Measurements from ENCODE around the gene ZNF428. TPM values are rescaled to one million over a fixed set of nuclear protein-coding genes. Genes with fewer than 3 reads are reported as not detected.
A peak's percentile ranks its signal among the peaks of the same experiment; 100 is the strongest.
"Not testable (repeated sequence)": the region's sequence is repeated elsewhere in the genome, so short reads cannot be mapped to it uniquely, and the experiment has no call there.

Gene ZNF428
- total RNA-seq, 3 donors from 2014 or later (not counting 1 experiment from before 2014, with no cell fraction given), result 36.3 to 50.5 (median 37.6) TPM

DNA sequence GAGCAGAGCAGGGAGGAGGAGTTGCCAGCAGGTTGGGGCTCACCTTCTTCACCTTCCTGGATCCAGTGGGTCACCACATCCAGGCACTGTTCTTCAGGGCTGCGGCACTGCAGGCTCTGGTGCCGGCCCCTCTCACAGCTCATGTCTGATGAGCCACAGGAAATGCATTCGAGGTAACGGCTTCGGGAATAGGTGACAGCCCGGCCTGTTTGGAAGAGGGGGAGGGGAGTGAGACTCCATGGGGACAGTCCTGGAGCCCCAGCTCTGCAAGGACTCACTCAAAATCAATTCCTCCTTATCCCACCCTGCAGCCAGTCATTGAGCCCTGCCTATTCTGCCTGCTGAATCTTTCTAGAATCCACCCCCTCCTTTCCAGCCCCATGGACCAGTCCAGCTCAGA, 37.0 kb upstream of the ZNF428 start:
- ATAC-seq, result no peak
- Mint-ChIP-seq H3K27me3 (ENCODE audit: low read depth in 2 of 2) (no peaks in the 10 kb centered on the region), H3K27ac (no peak overlapping the region), H3K4me3 (no peak overlapping the region), H3K4me1 (no peaks in the 10 kb centered on the region), H3K9me3 (peaks cover 0 to 3% of the 10 kb centered on the region in 2 donors), H3K36me3 (no peaks in the 10 kb centered on the region)
- TF ChIP-seq, protein P1, sequence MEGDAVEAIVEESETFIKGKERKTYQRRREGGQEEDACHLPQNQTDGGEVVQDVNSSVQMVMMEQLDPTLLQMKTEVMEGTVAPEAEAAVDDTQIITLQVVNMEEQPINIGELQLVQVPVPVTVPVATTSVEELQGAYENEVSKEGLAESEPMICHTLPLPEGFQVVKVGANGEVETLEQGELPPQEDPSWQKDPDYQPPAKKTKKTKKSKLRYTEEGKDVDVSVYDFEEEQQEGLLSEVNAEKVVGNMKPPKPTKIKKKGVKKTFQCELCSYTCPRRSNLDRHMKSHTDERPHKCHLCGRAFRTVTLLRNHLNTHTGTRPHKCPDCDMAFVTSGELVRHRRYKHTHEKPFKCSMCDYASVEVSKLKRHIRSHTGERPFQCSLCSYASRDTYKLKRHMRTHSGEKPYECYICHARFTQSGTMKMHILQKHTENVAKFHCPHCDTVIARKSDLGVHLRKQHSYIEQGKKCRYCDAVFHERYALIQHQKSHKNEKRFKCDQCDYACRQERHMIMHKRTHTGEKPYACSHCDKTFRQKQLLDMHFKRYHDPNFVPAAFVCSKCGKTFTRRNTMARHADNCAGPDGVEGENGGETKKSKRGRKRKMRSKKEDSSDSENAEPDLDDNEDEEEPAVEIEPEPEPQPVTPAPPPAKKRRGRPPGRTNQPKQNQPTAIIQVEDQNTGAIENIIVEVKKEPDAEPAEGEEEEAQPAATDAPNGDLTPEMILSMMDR (IDR thresholded peaks at IDR 0.05), result no peak
- Histone ChIP-seq H3K4me1 (ENCODE audit: control insufficient read depth, insufficient read depth, low read length) (no peaks in the 10 kb centered on the region), H3K36me3 (ENCODE audit: control insufficient read depth, insufficient read depth, low read length) (no peaks in the 10 kb centered on the region), H3K9me3 (ENCODE audit: control insufficient read depth, insufficient read depth, low read length) (peaks cover 3% of the 10 kb centered on the region), H3K27me3 (ENCODE audit: control insufficient read depth, insufficient read depth, low read length) (no peaks in the 10 kb centered on the region), H3K4me3 (ENCODE audit: low read length) (no peak overlapping the region), H3K27ac (ENCODE audit: low read length) (no peak overlapping the region)
- 91% methylated on average over 6 of the region's 6 CpGs for WGBS (ENCODE audit: insufficient coverage)
- intact Hi-C loops (cut with micrococcal nuclease), result no loop called here
- no peak for DNase-seq

DNA sequence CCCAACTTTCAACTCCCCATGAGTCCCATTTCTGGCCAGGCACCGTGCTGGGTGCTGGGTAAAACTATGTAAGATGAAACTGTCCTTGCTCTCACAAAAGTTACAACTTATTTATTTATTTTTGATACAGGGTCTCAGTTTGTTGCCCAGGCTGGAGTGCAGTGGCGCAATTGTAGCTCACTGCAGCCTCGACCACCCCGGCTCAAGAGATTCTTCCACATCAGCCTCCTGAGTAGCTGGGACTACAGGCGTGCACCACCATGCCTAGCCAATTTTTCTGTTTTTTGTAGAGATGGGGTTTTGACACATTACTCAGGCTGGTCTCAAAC, 33.1 kb upstream of the ZNF428 start:
- no peaks in the 10 kb centered on the region for H3K4me1 ChIP-seq (ENCODE audit: control insufficient read depth, insufficient read depth, low read length)
- Mint-ChIP-seq H3K9me3 (no peaks in the 10 kb centered on the region), H3K4me1 (no peaks in the 10 kb centered on the region), H3K27ac (no peak overlapping the region), H3K27me3 (ENCODE audit: low read depth in 2 of 2) (no peaks in the 10 kb centered on the region), H3K36me3 (no peaks in the 10 kb centered on the region), H3K4me3 (no peak overlapping the region)
- H3K27ac ChIP-seq (ENCODE audit: low read length), result no peak overlapping the region
- H3K9me3 ChIP-seq (ENCODE audit: control insufficient read depth, insufficient read depth, low read length), result no peaks in the 10 kb centered on the region
- DNase-seq, result no peak
- TF ChIP-seq, protein P1 (IDR thresholded peaks at IDR 0.05), result no peak
- no peak for ATAC-seq
- 97% methylated on average over 4 of the region's 5 CpGs for WGBS (ENCODE audit: insufficient coverage)
- intact Hi-C loops (cut with micrococcal nuclease), result loop anchor here (1.0 kb wide), 2 partner anchors 205 to 219 kb away; no protein-coding TSS in a partner anchor
- H3K4me3 ChIP-seq (ENCODE audit: low read length), result no peak overlapping the region
- no peaks in the 10 kb centered on the region for H3K36me3 ChIP-seq (ENCODE audit: control insufficient read depth, insufficient read depth, low read length)
- H3K27me3 ChIP-seq (ENCODE audit: control insufficient read depth, insufficient read depth, low read length), result no peaks in the 10 kb centered on the region

DNA sequence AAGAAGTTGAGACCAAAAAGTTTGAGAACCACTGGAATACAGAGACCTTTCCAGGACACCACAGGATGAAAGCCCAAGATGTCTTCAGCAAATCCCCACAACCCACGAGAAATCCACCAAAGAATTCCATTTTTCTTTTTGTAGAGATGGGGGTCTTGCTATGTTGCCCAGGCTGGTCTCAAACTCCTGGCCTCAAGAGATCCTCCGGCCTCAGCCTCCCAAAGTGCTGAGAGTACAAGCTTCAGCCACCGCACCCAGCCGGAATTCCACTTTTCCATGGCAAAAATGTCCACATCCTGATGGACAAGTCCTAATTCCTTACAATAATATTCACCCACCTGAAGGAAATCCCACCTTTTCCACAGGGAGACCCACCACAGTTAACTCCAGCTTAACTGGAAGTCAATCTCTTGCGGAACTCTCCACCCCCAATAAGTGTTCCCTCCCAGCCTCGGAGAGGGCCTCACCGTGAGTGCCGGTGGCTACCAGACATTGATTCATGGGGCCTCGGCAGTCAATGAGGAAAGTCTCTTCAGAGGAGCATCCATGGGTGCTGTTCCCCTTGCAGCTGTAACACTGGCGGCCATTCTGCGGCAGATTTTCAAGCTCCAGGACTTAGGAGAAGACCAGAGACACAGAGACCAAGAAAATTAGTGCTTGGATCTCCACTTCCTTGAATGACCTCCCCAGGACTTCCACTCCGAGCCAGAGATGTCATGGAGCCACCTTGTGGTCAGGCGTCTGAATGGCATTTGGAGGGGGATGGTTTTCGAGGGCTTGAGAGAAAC, 32.5 kb upstream of the ZNF428 start:
- no peaks in the 10 kb centered on the region for H3K4me1 ChIP-seq (ENCODE audit: control insufficient read depth, insufficient read depth, low read length)
- Mint-ChIP-seq H3K4me1 (no peaks in the 10 kb centered on the region), H3K27ac (no peak overlapping the region), H3K4me3 (no peak overlapping the region), H3K27me3 (ENCODE audit: low read depth in 2 of 2) (no peaks in the 10 kb centered on the region), H3K36me3 (no peaks in the 10 kb centered on the region), H3K9me3 (no peaks in the 10 kb centered on the region)
- WGBS (ENCODE audit: insufficient coverage), result 88% methylated on average over 10 of the region's 14 CpGs
- TF ChIP-seq, protein P1 (IDR thresholded peaks at IDR 0.05), result peak; percentile 36
- no peak overlapping the region for H3K27ac ChIP-seq (ENCODE audit: low read length)
- intact Hi-C loops (cut with micrococcal nuclease), result loop anchor here (1.0 kb wide), 2 partner anchors 205 to 219 kb away; no protein-coding TSS in a partner anchor
- peak in 2 of 3 donors; percentile 65 to 70 for ATAC-seq
- no peak overlapping the region for H3K4me3 ChIP-seq (ENCODE audit: low read length)
- no peaks in the 10 kb centered on the region for H3K27me3 ChIP-seq (ENCODE audit: control insufficient read depth, insufficient read depth, low read length)
- DNase-seq, result peak; percentile 25 to 71
- no peaks in the 10 kb centered on the region for H3K36me3 ChIP-seq (ENCODE audit: control insufficient read depth, insufficient read depth, low read length)
- no peaks in the 10 kb centered on the region for H3K9me3 ChIP-seq (ENCODE audit: control insufficient read depth, insufficient read depth, low read length)

DNA sequence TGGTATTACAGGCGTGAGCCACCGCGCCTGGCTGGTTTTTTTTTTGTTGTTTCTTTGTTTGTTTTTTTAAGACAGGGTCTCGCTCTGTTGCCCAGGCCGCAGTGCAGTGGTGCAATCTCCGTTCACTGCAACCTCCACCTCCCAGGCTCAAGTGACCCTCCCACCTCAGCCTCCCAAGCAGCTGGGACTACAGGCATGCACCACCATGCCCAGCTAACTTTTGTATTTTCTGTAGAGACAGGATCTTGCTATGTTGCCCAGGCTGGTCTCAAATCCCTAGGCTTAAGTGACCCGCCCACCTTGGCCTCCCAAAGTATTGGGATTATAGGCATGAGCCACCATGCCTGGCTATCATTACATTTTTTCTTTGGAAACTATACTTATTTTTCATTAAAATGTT, 30.8 kb upstream of the ZNF428 start:
- intact Hi-C loops (cut with micrococcal nuclease); H3K9me3 Mint-ChIP-seq; ATAC-seq; H3K4me3 ChIP-seq (ENCODE audit: low read length); H3K4me1 Mint-ChIP-seq; DNase-seq; H3K27ac Mint-ChIP-seq; H3K36me3 Mint-ChIP-seq; H3K36me3 ChIP-seq (ENCODE audit: control insufficient read depth, insufficient read depth, low read length); H3K27ac ChIP-seq (ENCODE audit: low read length); H3K27me3 Mint-ChIP-seq (ENCODE audit: low read depth in 2 of 2); H3K27me3 ChIP-seq (ENCODE audit: control insufficient read depth, insufficient read depth, low read length); H3K9me3 ChIP-seq (ENCODE audit: control insufficient read depth, insufficient read depth, low read length); H3K4me1 ChIP-seq (ENCODE audit: control insufficient read depth, insufficient read depth, low read length); H3K4me3 Mint-ChIP-seq: not testable (repeated sequence)
- WGBS (ENCODE audit: insufficient coverage), result 96% methylated on average over 7 of the region's 7 CpGs
